HFF-Myc (cell line): ENCODE results near the gene MMP11.

ENCODE experiments used
- DNase-seq: peaks from one replicate; pipeline ENCODE4 v3.0.0-alpha.2; 2011; ENCODE audit warnings: low read depth; ENCODE audit errors: extremely low read depth
- H3K4me3 ChIP-seq: replicated peaks from 2 replicates; pipeline ENCODE4 v1.5.1; 2011; ENCODE audit warnings: low read depth, mild to moderate bottlenecking, control low read depth, low read length
- TF ChIP-seq, protein P1 (sequence below): IDR thresholded peaks from 2 replicates; pipeline ENCODE4 v1.5.1; 2012; ENCODE audit warnings: mild to moderate bottlenecking, low read depth, low read length, control low read depth; ENCODE audit errors: missing control alignments

MMP11 gene

DNA sequence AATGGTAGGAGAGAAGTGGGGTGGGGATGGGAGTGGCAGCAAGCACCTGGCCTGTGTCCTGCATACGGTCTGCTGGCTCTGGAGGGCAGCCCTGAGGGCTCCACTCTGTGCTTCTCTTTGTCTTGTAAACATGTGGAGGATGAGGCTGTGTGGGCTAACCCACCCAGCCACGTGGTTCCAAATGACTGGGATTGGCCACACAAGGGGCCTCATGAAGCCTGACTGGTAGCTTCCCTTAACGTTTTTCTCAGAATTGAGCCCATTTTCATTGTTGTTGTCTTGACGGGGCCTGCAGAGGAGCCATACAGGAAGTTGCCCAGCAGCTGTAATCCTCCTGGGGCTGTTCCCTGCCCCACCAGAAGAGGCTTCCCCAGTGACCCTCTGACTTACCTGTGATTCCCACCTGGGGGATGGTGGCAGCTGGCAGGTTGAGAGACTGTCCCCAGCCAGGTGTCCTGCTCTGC lies 48.1 kb downstream of the MMP11 start:
- TF ChIP-seq, protein P1, sequence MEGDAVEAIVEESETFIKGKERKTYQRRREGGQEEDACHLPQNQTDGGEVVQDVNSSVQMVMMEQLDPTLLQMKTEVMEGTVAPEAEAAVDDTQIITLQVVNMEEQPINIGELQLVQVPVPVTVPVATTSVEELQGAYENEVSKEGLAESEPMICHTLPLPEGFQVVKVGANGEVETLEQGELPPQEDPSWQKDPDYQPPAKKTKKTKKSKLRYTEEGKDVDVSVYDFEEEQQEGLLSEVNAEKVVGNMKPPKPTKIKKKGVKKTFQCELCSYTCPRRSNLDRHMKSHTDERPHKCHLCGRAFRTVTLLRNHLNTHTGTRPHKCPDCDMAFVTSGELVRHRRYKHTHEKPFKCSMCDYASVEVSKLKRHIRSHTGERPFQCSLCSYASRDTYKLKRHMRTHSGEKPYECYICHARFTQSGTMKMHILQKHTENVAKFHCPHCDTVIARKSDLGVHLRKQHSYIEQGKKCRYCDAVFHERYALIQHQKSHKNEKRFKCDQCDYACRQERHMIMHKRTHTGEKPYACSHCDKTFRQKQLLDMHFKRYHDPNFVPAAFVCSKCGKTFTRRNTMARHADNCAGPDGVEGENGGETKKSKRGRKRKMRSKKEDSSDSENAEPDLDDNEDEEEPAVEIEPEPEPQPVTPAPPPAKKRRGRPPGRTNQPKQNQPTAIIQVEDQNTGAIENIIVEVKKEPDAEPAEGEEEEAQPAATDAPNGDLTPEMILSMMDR: no peak
- no peak overlapping the region for H3K4me3 ChIP-seq
- no peak for DNase-seq

DNA sequence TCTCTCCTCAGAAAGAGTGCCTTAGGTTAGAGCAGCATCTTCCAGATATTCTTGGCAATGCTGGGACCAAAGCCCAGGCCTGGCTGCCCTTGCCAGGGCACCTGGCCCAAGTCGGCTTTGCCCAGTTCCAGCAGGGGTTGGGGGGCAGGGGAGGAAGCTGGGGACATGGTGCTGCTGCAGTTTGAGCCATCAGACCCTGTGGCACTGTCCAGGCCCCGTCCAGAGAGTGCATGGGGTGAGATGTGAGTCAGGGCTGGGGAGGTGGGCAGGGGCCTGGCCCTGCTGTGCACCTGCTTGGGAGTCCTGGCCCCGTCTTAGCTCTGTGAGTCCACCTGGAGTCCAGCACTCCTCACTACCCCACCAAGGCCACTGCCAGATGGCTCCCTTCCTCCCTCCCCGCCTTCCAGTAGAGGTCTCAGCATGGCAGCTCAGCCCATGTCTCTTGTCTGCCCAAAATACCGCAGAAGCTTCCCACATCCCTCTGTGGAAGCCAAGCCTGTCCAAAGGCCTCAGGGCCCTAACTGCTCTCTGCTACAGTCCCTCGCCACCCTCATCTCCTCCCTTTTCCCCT lies 49.5 kb downstream of the MMP11 start:
- TF ChIP-seq, protein P1: no peak
- no peak for DNase-seq
- H3K4me3 ChIP-seq: no peak overlapping the region

DNA sequence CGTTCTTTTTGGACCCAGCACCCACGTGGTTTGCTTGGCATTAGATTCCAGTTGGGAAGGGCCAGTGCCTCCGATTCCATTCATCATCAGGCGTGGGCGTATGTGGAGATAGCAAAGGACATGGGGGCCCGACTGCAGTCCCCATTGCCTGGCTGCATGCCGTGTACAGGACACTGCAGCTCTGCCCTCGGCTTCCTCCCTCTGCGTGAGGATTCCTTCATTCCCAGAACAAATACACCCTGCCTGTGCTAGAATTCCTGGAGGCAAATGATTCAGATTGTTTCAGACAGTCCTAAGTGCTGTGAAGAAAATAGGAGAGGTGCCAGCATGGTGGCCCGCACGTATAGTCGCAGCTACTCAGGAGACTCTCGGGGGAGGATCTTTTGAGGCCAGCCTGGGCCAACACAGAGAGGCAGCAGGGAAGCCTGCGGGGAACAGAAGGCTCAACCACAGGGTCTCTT lies 50.7 kb downstream of the MMP11 start:
- H3K4me3 ChIP-seq: no peak overlapping the region
- TF ChIP-seq, protein P1: no peak
- no peak for DNase-seq

DNA sequence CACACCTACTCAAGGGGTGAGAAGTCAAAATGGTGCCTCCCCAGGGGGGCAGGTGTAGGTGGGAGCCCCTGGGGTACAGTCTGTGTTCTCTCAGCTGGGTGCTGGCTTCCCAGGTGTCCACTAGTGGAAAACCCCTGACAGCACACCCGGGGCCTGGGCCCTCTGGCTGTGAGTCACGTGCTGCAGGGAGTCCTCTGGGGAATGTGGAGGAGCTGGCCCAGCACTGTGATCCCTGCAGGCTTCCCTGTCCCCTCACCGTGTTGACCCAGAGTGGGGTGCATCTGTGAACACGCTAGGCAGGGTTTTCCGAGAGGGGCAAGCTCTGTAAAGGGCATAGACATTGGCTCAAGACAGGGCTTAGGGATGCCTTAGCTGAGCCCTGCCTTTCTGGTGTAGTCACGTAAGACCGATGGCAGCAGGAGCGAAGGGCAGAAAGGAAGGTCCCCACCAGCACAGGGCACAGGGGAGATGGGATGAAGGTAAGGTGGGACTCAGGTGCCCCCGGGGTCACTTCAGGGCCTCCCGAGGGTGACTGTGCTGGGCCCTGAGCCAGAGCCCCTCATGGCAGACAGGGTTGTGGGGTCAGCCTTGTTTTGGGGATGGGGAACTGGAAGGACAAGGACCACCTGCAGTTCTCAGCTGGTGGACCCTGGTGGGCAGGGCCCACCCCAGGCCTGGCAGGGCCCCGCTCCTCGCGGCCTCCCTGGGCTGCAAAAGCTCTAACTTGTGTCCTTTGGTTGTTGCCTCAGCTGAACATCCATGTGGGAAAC lies 52.0 kb downstream of the MMP11 start:
- no peak for DNase-seq
- TF ChIP-seq, protein P1: no peak
- H3K4me3 ChIP-seq: no peak overlapping the region

DNA sequence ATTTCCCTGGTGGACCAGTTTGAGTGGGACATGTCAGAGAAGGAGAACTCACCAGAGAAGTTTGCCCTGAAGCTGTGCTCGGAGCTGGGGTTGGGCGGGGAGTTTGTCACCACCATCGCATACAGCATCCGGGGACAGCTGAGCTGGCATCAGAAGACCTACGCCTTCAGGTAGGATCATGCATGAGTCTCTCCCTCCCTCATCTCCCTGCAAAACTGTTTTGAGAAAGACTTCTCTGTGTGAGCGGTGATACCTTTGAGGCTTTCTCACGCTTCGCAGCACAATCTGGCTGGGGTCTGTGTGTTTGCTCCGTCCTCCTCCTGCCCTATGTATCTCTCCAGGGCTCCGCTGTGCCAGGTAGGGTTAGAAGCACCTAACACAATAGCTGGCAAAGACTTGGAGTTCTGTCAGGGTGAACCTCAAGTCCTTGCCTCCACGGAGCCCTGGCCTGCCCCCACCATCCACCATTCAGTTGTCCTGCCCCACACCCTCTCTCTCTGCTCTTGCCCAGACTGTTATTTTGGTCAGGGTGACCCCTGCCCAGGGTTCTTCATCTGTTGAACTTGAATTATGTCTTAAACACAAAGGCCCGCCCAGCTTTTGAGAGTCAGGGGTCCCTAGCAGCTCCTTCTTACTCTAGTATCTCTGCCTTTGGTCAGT lies 52.7 kb downstream of the MMP11 start:
- no peak overlapping the region for H3K4me3 ChIP-seq
- no peak for DNase-seq
- TF ChIP-seq, protein P1: no peak

DNA sequence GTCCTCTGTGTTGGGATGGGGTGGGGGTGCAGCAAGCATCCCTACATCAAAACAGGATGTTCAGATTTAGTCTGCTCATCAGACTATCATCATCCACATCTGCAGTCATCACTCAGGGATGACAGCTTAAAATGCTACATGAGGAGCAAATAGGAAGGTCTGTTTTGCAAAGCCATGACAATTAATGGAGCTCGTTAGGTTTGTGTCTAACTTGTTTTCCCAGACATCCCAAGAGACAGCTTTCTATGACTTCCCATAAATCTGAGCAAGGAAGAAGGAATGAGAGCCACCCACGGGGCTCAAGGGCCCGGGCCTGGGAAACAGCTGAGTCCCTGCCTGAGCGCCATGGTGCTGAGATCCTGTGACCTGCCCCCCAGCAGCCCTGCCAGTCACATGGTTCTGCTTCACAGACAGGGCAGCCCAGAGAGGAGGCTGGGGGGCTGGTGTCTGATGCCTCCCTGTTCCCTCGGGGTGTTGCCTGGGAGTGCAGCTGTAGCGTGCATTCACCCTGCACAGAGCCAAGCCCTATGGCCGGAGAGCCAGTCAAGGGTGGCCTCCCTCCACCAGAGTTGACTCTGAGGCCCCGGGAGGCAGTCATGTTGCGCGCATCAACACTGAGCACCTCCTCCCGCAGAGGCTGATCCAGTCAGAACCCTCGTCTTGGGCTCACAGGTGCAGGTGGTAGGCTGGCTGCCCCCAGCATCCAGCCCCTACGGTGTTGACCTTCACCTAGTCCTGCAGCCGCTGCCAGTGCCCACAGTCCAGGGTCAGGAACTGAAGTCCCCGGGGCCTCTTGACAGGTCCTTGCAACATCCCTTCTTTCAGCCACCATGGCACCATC lies 54.1 kb downstream of the MMP11 start:
- TF ChIP-seq, protein P1: no peak
- no peak for DNase-seq
- no peak overlapping the region for H3K4me3 ChIP-seq
